GM23338 (cell line): ENCODE measurements around the gene MYBL2. TPM values are rescaled to one million over a fixed set of nuclear protein-coding genes. Genes with fewer than 3 reads are reported as not detected.

Experiments used
- ATAC-seq: fragments of 200-7000 bp; cut with Tn5 transposase; 3 replicates; pipeline ENCODE4 v1.9.1; 2020
- DNase-seq: peaks from one replicate; pipeline ENCODE4 v3.0.0-alpha.2; 2015; ENCODE audit warnings: low spot score
- H2AFZ ChIP-seq: fragments of 200-600 bp; sonication (generic); 2 replicates; pipeline ENCODE4 v1.8.0; 2016; ENCODE audit warnings: antibody characterized with exemption, mild to moderate bottlenecking, moderate library complexity
- H3F3A ChIP-seq: fragments of 200-600 bp; sonication (generic); replicated peaks from 2 replicates; pipeline ENCODE4 v1.8.0; 2017; ENCODE audit warnings: antibody characterized with exemption, mixed run types, low read depth
- H3K27ac ChIP-seq: fragments of 200-600 bp; sonication (generic); 2 replicates; pipeline ENCODE4 v1.6.1; 2016; ENCODE audit warnings: low read depth
- H3K27me3 ChIP-seq: fragments of 200-600 bp; sonication (generic); 2 replicates; pipeline ENCODE4 v1.8.0; 2016; ENCODE audit warnings: mild to moderate bottlenecking, mixed run types, moderate library complexity; ENCODE audit not compliant: insufficient read depth
- H3K36me3 ChIP-seq: fragments of 200-600 bp; sonication (generic); 2 replicates; pipeline ENCODE4 v1.8.0; 2016; ENCODE audit warnings: mild to moderate bottlenecking; ENCODE audit not compliant: insufficient read depth
- H3K4me1 ChIP-seq: fragments of 200-600 bp; sonication (generic); 2 replicates; pipeline ENCODE4 v1.8.0; 2016; ENCODE audit warnings: mild to moderate bottlenecking, moderate library complexity; ENCODE audit not compliant: insufficient read depth
- H3K4me2 ChIP-seq: fragments of 200-600 bp; sonication (generic); 2 replicates; pipeline ENCODE4 v1.7.1; 2017; ENCODE audit warnings: mixed run types
- H3K4me3 ChIP-seq: fragments of 200-600 bp; sonication (generic); 2 replicates; pipeline ENCODE4 v1.6.1; 2016; ENCODE audit warnings: mixed run types
- H3K79me2 ChIP-seq: fragments of 200-600 bp; sonication (generic); replicated peaks from 2 replicates; pipeline ENCODE4 v1.8.0; 2017; ENCODE audit warnings: mild to moderate bottlenecking; ENCODE audit not compliant: insufficient read depth
- H3K9me2 ChIP-seq: fragments of 200-600 bp; sonication (generic); 2 replicates; pipeline ENCODE4 v1.8.0; 2017; ENCODE audit not compliant: insufficient read depth
- H4K20me1 ChIP-seq: fragments of 200-600 bp; sonication (generic); replicated peaks from 2 replicates; pipeline ENCODE4 v1.8.0; 2017; ENCODE audit warnings: mild to moderate bottlenecking; ENCODE audit not compliant: insufficient read depth
- H3K27ac Mint-ChIP-seq: 2 replicates; pipeline ENCODE4 v1.8.0; 2020; ENCODE audit warnings: inconsistent platforms, mild to moderate bottlenecking, moderate library complexity, mixed read lengths
- H3K27me3 Mint-ChIP-seq: 3 replicates; pipeline ENCODE4 v1.8.0; 2022; ENCODE audit warnings: low read depth, mild to moderate bottlenecking, moderate library complexity, mixed read lengths, inconsistent platforms; ENCODE audit not compliant: insufficient read depth, poor library complexity
- H3K36me3 Mint-ChIP-seq: 3 replicates; pipeline ENCODE4 v1.8.0; 2021; ENCODE audit warnings: low read depth, mild to moderate bottlenecking, inconsistent platforms, moderate library complexity, mixed read lengths
- H3K4me1 Mint-ChIP-seq: 3 replicates; pipeline ENCODE4 v1.8.0; 2020; ENCODE audit warnings: mild to moderate bottlenecking, inconsistent platforms, mixed read lengths
- H3K4me3 Mint-ChIP-seq: 3 replicates; pipeline ENCODE4 v1.8.0; 2021; ENCODE audit warnings: moderate library complexity, mild to moderate bottlenecking, inconsistent platforms, mixed read lengths
- H3K9me3 Mint-ChIP-seq: 3 replicates; pipeline ENCODE4 v1.8.0; 2020; ENCODE audit warnings: moderate library complexity, mild to moderate bottlenecking, inconsistent platforms, mixed read lengths
- CREB1 ChIP-seq: fragments of 250-450 bp; sonication (Bioruptor Pico); IDR thresholded peaks from 2 replicates; pipeline ENCODE4 v1.5.0; 2020; ENCODE audit warnings: low read depth, mild to moderate bottlenecking, moderate library complexity
- EZH2 ChIP-seq: fragments of 200-600 bp; sonication (generic); IDR thresholded peaks from one replicate; pipeline ENCODE4 v1.8.0; 2017; ENCODE audit warnings: antibody characterized with exemption, mild to moderate bottlenecking, low read depth; ENCODE audit not compliant: unreplicated experiment
- EZH2phosphoT487 ChIP-seq: fragments of 200-600 bp; sonication (generic); IDR thresholded peaks from one replicate; pipeline ENCODE4 v1.8.1; 2018; ENCODE audit warnings: antibody characterized with exemption; ENCODE audit not compliant: unreplicated experiment
- JUNB ChIP-seq: IDR thresholded peaks from one replicate; pipeline ENCODE4 v1.6.1; 2016; ENCODE audit warnings: antibody characterized with exemption; ENCODE audit not compliant: unreplicated experiment
- NANOG ChIP-seq: IDR thresholded peaks from 2 replicates; pipeline ENCODE4 v1.6.1; 2016; ENCODE audit warnings: antibody characterized with exemption, borderline replicate concordance
- POLR2AphosphoS5 ChIP-seq: IDR thresholded peaks from 2 replicates; pipeline ENCODE4 v1.6.1; 2016; ENCODE audit warnings: antibody characterized with exemption, low read depth
- STAT1 ChIP-seq: IDR thresholded peaks from one replicate; pipeline ENCODE4 v1.6.1; 2016; ENCODE audit warnings: antibody characterized with exemption; ENCODE audit not compliant: unreplicated experiment
- ZNF114 ChIP-seq: fragments of 250-450 bp; sonication (Bioruptor Pico); IDR thresholded peaks from 2 replicates; pipeline ENCODE4 v1.5.0; 2020; ENCODE audit warnings: mild to moderate bottlenecking, moderate library complexity
- ZNF331 ChIP-seq: fragments of 250-450 bp; sonication (Bioruptor Pico); IDR thresholded peaks from 2 replicates; pipeline ENCODE4 v1.5.0; 2020; ENCODE audit warnings: low read depth, mild to moderate bottlenecking, moderate library complexity
- polyA plus RNA-seq: library from polyadenylated mRNA; unstranded; fragments of >200 nt; fragmentation: Nextera tagmentation; extraction: Ambion mirVana; gene quantifications from 2 replicates; pipeline ENCODE4 v1.2.1, GENCODE V29; 2016
- total RNA-seq: library from RNA; depleted of rRNA; stranded (reverse); fragments of >200 nt; shearing (Covaris generic); gene quantifications from 2 replicates; pipeline ENCODE4 v1.2.3, GENCODE V29; 2014
- TF ChIP-seq, protein P1 (sequence below): IDR thresholded peaks from one replicate; pipeline ENCODE4 v1.6.1; 2018; ENCODE audit warnings: antibody characterized with exemption; ENCODE audit not compliant: unreplicated experiment
- TF ChIP-seq, protein P2 (sequence below): IDR thresholded peaks from 2 replicates; pipeline ENCODE4 v1.6.1; 2016; ENCODE audit warnings: antibody characterized with exemption
- TF ChIP-seq, protein P3 (sequence below), 2 experiments: fragments of 200-600 bp in 1 of 2; sonication (generic) in 1 of 2; conservative IDR thresholded peaks; 2 replicates each; pipeline versions ENCODE4 v1.5.1 to v1.6.1; 2016 to 2017; ENCODE audit warnings: antibody characterized with exemption in 2 of 2, low read depth in 2 of 2, mild to moderate bottlenecking in 2 of 2, moderate library complexity in 1 of 2

The MYBL2 gene
- total and polyA plus RNA-seq, 2 experiments from 2014 or later = 72.3 to 131 TPM

DNA sequence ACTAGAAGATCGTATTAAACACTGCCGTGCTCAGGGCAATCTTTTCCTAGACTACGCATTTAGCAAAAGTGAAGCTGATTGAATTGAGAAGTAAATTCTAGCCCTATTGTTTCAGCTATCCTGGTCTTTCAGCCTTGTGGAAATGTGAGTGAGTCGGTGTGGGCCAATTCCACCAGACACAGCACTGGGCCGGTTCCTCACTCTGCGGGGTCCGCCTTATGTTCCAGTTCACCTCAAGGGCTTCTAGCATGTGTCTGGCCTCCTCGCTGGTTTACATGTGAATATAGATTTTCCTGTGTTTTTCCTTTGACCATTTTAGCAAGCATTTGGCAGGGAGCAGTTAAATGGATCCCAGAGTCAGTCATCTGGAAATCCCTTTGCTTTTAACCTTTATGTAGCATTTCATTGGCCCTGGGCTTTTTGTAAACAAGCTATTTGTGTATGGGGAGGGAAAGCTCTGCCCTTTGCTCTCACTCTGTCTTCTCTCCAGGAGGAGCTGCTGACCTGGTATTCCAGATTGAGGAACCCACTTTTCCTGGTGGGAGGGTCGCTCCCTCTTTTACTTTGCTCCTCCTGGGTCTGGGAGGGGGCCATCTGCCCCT lies 72.3 kb downstream of the MYBL2 start (continued):
- TF ChIP-seq, protein P1, sequence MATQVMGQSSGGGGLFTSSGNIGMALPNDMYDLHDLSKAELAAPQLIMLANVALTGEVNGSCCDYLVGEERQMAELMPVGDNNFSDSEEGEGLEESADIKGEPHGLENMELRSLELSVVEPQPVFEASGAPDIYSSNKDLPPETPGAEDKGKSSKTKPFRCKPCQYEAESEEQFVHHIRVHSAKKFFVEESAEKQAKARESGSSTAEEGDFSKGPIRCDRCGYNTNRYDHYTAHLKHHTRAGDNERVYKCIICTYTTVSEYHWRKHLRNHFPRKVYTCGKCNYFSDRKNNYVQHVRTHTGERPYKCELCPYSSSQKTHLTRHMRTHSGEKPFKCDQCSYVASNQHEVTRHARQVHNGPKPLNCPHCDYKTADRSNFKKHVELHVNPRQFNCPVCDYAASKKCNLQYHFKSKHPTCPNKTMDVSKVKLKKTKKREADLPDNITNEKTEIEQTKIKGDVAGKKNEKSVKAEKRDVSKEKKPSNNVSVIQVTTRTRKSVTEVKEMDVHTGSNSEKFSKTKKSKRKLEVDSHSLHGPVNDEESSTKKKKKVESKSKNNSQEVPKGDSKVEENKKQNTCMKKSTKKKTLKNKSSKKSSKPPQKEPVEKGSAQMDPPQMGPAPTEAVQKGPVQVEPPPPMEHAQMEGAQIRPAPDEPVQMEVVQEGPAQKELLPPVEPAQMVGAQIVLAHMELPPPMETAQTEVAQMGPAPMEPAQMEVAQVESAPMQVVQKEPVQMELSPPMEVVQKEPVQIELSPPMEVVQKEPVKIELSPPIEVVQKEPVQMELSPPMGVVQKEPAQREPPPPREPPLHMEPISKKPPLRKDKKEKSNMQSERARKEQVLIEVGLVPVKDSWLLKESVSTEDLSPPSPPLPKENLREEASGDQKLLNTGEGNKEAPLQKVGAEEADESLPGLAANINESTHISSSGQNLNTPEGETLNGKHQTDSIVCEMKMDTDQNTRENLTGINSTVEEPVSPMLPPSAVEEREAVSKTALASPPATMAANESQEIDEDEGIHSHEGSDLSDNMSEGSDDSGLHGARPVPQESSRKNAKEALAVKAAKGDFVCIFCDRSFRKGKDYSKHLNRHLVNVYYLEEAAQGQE = no peak
- no peak for TF ChIP-seq ZNF114 (CRISPR knock-in tag)
- TF ChIP-seq NANOG = no peak
- no peak for TF ChIP-seq POLR2AphosphoS5
- TF ChIP-seq, protein P2, sequence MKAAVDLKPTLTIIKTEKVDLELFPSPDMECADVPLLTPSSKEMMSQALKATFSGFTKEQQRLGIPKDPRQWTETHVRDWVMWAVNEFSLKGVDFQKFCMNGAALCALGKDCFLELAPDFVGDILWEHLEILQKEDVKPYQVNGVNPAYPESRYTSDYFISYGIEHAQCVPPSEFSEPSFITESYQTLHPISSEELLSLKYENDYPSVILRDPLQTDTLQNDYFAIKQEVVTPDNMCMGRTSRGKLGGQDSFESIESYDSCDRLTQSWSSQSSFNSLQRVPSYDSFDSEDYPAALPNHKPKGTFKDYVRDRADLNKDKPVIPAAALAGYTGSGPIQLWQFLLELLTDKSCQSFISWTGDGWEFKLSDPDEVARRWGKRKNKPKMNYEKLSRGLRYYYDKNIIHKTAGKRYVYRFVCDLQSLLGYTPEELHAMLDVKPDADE = no peak
- TF ChIP-seq STAT1 = no peak

DNA sequence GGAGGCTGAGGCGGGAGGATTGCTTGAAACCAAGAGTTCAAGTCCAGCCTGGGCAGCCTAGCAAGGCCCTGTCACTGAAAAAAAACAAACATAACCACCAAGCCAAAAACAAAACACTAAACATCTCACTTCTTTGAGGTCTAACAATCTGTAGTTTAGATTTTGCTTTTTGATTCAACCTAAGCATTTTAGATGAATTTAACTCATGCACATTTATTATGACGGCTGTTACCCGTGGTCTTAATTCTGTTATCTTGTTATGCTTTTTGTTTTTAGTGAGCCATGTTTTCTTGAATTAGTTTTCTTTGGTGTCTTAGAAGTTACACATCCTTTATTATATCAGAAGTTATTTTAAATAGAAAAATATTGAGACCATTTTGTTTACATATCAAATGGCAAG lies 73.7 kb downstream of the MYBL2 start:
- H3K4me1 ChIP-seq = no peaks in the 10 kb centered on the region
- H4K20me1 ChIP-seq = no peaks in the 10 kb centered on the region
- Mint-ChIP-seq H3K36me3 (no peaks in the 10 kb centered on the region), H3K27ac (no peak overlapping the region), H3K4me1 (0 out of 3 replicates have a peak, but pooled peaks cover 2% of the 10 kb centered on the region), H3K27me3 (peaks cover 5% of the 10 kb centered on the region), H3K9me3 (no peaks in the 10 kb centered on the region; the same call in 2 of the 3 replicates), H3K4me3 (no peak overlapping the region)
- H3F3A ChIP-seq = no peaks in the 10 kb centered on the region
- TF ChIP-seq JUNB = no peak
- TF ChIP-seq EZH2 = no peak
- TF ChIP-seq NANOG = no peak
- TF ChIP-seq, protein P3, sequence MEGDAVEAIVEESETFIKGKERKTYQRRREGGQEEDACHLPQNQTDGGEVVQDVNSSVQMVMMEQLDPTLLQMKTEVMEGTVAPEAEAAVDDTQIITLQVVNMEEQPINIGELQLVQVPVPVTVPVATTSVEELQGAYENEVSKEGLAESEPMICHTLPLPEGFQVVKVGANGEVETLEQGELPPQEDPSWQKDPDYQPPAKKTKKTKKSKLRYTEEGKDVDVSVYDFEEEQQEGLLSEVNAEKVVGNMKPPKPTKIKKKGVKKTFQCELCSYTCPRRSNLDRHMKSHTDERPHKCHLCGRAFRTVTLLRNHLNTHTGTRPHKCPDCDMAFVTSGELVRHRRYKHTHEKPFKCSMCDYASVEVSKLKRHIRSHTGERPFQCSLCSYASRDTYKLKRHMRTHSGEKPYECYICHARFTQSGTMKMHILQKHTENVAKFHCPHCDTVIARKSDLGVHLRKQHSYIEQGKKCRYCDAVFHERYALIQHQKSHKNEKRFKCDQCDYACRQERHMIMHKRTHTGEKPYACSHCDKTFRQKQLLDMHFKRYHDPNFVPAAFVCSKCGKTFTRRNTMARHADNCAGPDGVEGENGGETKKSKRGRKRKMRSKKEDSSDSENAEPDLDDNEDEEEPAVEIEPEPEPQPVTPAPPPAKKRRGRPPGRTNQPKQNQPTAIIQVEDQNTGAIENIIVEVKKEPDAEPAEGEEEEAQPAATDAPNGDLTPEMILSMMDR (conservative IDR thresholded peaks at IDR 0.05; ENCODE audit: low read depth in 2 of 2) = no peak
- TF ChIP-seq ZNF331 (CRISPR knock-in tag) = no peak
- no peak for TF ChIP-seq STAT1
- TF ChIP-seq EZH2phosphoT487 = no peak
- TF ChIP-seq, protein P1 = no peak
- TF ChIP-seq, protein P2 = no peak
- TF ChIP-seq CREB1 (CRISPR knock-in tag) = no peak
- no peak overlapping the region for H3K4me2 ChIP-seq
- H3K27me3 ChIP-seq = no peaks in the 10 kb centered on the region
- no peak overlapping the region for H3K27ac ChIP-seq
- H3K4me3 ChIP-seq = no peak overlapping the region
- H2AFZ ChIP-seq = no peak overlapping the region
- DNase-seq (no peak), ATAC-seq (no peak)
- peaks cover 7% of the 10 kb centered on the region; the same call in 1 of the 2 replicates for H3K9me2 ChIP-seq
- no peaks in the 10 kb centered on the region for H3K36me3 ChIP-seq
- no peaks in the 10 kb centered on the region for H3K79me2 ChIP-seq
